Smooth muscle cell (in vitro differentiated cells): Measurements from ENCODE around the gene SMC6. TPM values are rescaled to one million over a fixed set of nuclear protein-coding genes. Genes with fewer than 3 reads are reported as not detected.
A peak's percentile ranks its signal among the peaks of the same experiment; 100 is the strongest.

ENCODE experiments used
- DNase-seq: peaks from one replicate; lab custom pipeline; 2025; ENCODE audit not compliant: unreplicated experiment; lab: John Stamatoyannopoulos, UW
- H2AFZ ChIP-seq: fragments of 200-600 bp; sonication (generic); 2 replicates; pipeline ENCODE4 v1.6.0; 2016; ENCODE audit warnings: antibody characterized with exemption, low read depth, mild to moderate bottlenecking
- H3F3A ChIP-seq: fragments of 200-600 bp; sonication (generic); 2 replicates; pipeline ENCODE4 v1.6.0; 2017; ENCODE audit warnings: antibody characterized with exemption, low read depth
- H3K27ac ChIP-seq: fragments of 200-600 bp; sonication (generic); 2 replicates; pipeline ENCODE4 v1.5.1; 2016; ENCODE audit warnings: low read depth, mild to moderate bottlenecking
- H3K27me3 ChIP-seq: fragments of 200-600 bp; sonication (generic); 2 replicates; pipeline ENCODE4 v1.6.1; 2016; ENCODE audit warnings: low read depth, mild to moderate bottlenecking
- H3K36me3 ChIP-seq: fragments of 200-600 bp; sonication (generic); 2 replicates; pipeline ENCODE4 v1.5.1; 2016; ENCODE audit warnings: low read depth
- H3K4me1 ChIP-seq: fragments of 200-600 bp; sonication (generic); 2 replicates; pipeline ENCODE4 v1.5.1; 2016; ENCODE audit warnings: low read depth
- H3K4me2 ChIP-seq: fragments of 200-600 bp; sonication (generic); 2 replicates; pipeline ENCODE4 v1.6.0; 2016; ENCODE audit warnings: mild to moderate bottlenecking
- H3K4me3 ChIP-seq: fragments of 200-600 bp; sonication (generic); 2 replicates; pipeline ENCODE4 v1.5.1; 2016; ENCODE audit warnings: mild to moderate bottlenecking
- H3K79me2 ChIP-seq: fragments of 200-600 bp; sonication (generic); 2 replicates; pipeline ENCODE4 v1.6.0; 2016; ENCODE audit warnings: low read depth, mild to moderate bottlenecking
- H3K9ac ChIP-seq: fragments of 200-600 bp; sonication (generic); 2 replicates; pipeline ENCODE4 v1.6.0; 2016; ENCODE audit warnings: low read depth
- H3K9me3 ChIP-seq: fragments of 200-600 bp; sonication (generic); replicated peaks from 2 replicates; pipeline ENCODE4 v1.5.1; 2016; ENCODE audit warnings: low read depth
- H4K20me1 ChIP-seq: fragments of 200-600 bp; sonication (generic); 2 replicates; pipeline ENCODE4 v1.6.0; 2016; ENCODE audit warnings: low read depth
- WGBS: methylation state at CpG from one replicate; pipeline ENCODE4 v1.1.7; 2016; ENCODE audit warnings: low lambda C conversion rate; 5-methylcytosine and 5-hydroxymethylcytosine counted together
- polyA plus RNA-seq: library from polyadenylated mRNA; unstranded; fragments of >200 nt; fragmentation: Nextera tagmentation; extraction: Ambion mirVana; gene quantifications from 2 replicates; pipeline ENCODE4 v1.2.1, GENCODE V29; 2016
- total RNA-seq: library from RNA; depleted of rRNA; stranded (reverse); fragments of >200 nt; gene quantifications from 2 replicates; pipeline ENCODE4 v1.2.3, GENCODE V29; 2014
- TF ChIP-seq, protein P1 (sequence below): fragments of 200-600 bp; sonication (generic); IDR thresholded peaks from 2 replicates; pipeline ENCODE4 v1.5.1; 2017; ENCODE audit warnings: borderline replicate concordance, mild to moderate bottlenecking, antibody characterized with exemption; ENCODE audit not compliant: insufficient read depth, poor library complexity, severe bottlenecking

SMC6 gene
- total and polyA plus RNA-seq, 2 experiments from 2014 or later: 11.2 to 18.1 TPM

DNA sequence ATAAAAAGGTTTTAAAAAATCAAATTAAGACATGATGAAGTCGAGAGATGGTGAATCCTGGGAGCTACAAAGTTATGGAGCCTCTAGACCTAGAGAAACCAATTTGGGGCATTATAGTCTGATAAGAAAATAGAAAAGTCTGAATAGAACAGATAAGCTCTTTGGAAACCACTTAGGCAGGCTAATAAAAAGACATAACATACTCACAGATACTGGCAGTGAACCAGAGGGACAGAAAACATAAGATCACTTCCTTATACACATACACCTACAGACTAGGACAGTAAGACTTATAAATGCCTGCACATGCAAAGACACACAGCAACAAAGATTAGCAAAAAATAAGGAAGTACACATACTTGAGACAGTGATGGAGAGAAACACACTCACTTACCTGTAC, 20.0 kb downstream of the SMC6 start:
- no peak overlapping the region for H3K4me2 ChIP-seq
- H3K79me2 ChIP-seq: no peaks in the 10 kb centered on the region
- no peak overlapping the region for H2AFZ ChIP-seq
- H3K4me3 ChIP-seq: no peak overlapping the region
- no peaks in the 10 kb centered on the region for H3K27me3 ChIP-seq
- H3K27ac ChIP-seq: no peak overlapping the region
- H3K9ac ChIP-seq: no peak overlapping the region
- 89% methylated on average over 1 of the region's 1 CpG for WGBS
- H3K9me3 ChIP-seq: no peaks in the 10 kb centered on the region
- TF ChIP-seq, protein P1, sequence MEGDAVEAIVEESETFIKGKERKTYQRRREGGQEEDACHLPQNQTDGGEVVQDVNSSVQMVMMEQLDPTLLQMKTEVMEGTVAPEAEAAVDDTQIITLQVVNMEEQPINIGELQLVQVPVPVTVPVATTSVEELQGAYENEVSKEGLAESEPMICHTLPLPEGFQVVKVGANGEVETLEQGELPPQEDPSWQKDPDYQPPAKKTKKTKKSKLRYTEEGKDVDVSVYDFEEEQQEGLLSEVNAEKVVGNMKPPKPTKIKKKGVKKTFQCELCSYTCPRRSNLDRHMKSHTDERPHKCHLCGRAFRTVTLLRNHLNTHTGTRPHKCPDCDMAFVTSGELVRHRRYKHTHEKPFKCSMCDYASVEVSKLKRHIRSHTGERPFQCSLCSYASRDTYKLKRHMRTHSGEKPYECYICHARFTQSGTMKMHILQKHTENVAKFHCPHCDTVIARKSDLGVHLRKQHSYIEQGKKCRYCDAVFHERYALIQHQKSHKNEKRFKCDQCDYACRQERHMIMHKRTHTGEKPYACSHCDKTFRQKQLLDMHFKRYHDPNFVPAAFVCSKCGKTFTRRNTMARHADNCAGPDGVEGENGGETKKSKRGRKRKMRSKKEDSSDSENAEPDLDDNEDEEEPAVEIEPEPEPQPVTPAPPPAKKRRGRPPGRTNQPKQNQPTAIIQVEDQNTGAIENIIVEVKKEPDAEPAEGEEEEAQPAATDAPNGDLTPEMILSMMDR: no peak
- H4K20me1 ChIP-seq: no peaks in the 10 kb centered on the region
- H3F3A ChIP-seq: no peaks in the 10 kb centered on the region
- peaks cover 21% of the 10 kb centered on the region for H3K36me3 ChIP-seq
- H3K4me1 ChIP-seq: no peaks in the 10 kb centered on the region
- DNase-seq: no peak

DNA sequence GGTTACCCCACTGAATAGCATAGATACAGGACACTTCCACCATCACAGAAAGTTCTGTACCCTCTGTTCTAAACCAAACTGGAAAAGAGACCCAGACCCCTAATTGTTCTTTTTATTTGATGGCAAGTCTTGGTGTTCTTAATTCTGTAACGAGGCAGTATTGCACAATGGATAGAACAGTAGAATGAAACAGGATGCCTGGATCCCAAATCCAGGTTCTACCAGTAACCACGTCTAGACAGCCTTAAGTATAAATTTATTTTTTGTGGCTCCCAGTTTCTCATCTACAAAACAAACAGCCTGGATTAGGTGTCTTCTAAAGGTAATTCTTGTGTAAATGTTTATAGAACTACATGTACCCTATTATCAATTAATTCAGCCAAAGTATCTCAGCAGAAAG, 23.7 kb downstream of the SMC6 start:
- TF ChIP-seq, protein P1: no peak
- no peak for DNase-seq
- Histone ChIP-seq H3K27ac (no peak overlapping the region), H3F3A (no peaks in the 10 kb centered on the region), H3K79me2 (no peaks in the 10 kb centered on the region), H3K9ac (no peak overlapping the region), H3K36me3 (peaks cover 22% of the 10 kb centered on the region), H2AFZ (no peak overlapping the region), H3K4me3 (no peak overlapping the region), H3K9me3 (no peaks in the 10 kb centered on the region), H3K4me2 (no peak overlapping the region), H4K20me1 (no peaks in the 10 kb centered on the region), H3K27me3 (no peaks in the 10 kb centered on the region), H3K4me1 (no peaks in the 10 kb centered on the region)
- 92% methylated on average over 2 of the region's 2 CpGs for WGBS

- WGBS: over 99% methylated on average over 6 of the region's 6 CpGs
- Histone ChIP-seq H3K9ac (no peak overlapping the region), H4K20me1 (no peaks in the 10 kb centered on the region), H3K36me3 (peaks cover 20% of the 10 kb centered on the region), H3K4me1 (no peaks in the 10 kb centered on the region), H2AFZ (no peak overlapping the region), H3K27ac (no peak overlapping the region), H3K79me2 (no peaks in the 10 kb centered on the region), H3K4me2 (no peak overlapping the region), H3K27me3 (no peaks in the 10 kb centered on the region), H3K4me3 (no peak overlapping the region), H3F3A (no peaks in the 10 kb centered on the region), H3K9me3 (no peaks in the 10 kb centered on the region)
- TF ChIP-seq, protein P1: no peak
- DNase-seq: no peak
These were observed 25.4 kb downstream of the SMC6 start for GRCh38 chr2:17728210-17728609.

GRCh38 chr2:17719562-17720371, 33.8 kb downstream of the SMC6 start:
- no peaks in the 10 kb centered on the region for H3K9me3 ChIP-seq
- no peaks in the 10 kb centered on the region for H3K79me2 ChIP-seq
- no peaks in the 10 kb centered on the region for H3K27me3 ChIP-seq
- TF ChIP-seq, protein P1: peak; percentile 82
- H3K4me1 ChIP-seq: no peaks in the 10 kb centered on the region
- no peak overlapping the region for H3K4me2 ChIP-seq
- H3K27ac ChIP-seq: no peak overlapping the region
- H4K20me1 ChIP-seq: no peaks in the 10 kb centered on the region
- no peak overlapping the region for H2AFZ ChIP-seq
- 82% methylated on average over 4 of the region's 4 CpGs for WGBS
- no peak overlapping the region for H3K9ac ChIP-seq
- no peak overlapping the region for H3K4me3 ChIP-seq
- no peak for DNase-seq
- H3K36me3 ChIP-seq: peaks cover 17% of the 10 kb centered on the region
- H3F3A ChIP-seq: peaks cover 4% of the 10 kb centered on the region
